GM19468 (cell line): ENCODE measurements around the gene OR2AT4.

Experiments
- ATAC-seq: cut with Tn5 transposase; IDR thresholded peaks from one replicate; pipeline ENCODE4 v1.9.1; 2021; ENCODE audit warnings: mild to moderate bottlenecking, moderate library complexity, moderate number of reproducible peaks; ENCODE audit not compliant: unreplicated experiment; ENCODE audit errors: extremely low read depth

OR2AT4 gene

DNA sequence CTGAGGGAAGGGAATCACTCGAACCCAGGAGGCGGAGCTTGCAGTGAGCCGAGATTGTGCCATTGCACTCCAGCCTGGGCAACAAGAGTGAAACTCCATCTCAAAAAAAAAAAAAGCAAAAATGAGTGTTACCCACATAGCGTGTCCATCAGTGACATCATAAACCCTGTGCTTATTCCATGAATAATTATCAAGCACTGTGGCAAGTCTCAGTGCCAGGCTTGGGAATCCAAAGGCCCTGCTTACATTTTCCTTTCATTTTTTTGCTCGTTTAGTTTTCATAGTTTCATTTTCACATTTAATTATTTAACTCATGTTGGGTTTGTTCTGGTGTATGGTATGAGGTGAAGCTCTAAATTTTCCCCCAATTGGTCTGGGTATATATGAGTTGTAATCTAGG, 61.4 kb downstream of the OR2AT4 start:
- no peak for ATAC-seq

- no peak for ATAC-seq
Measured at GRCh38 chr11:75033916-75034315, 62.8 kb downstream of the OR2AT4 start.

GRCh38 chr11:75032550-75032935, 64.1 kb downstream of the OR2AT4 start:
- ATAC-seq = no peak

- ATAC-seq = no peak
Measured at GRCh38 chr11:75031771-75032549, 64.7 kb downstream of the OR2AT4 start.
